Lung (tissue), 12 donors: Measurements from ENCODE around the gene FDPS. TPM values are rescaled to one million over a fixed set of nuclear protein-coding genes. Genes with fewer than 3 reads are reported as not detected.

Experiments used
- ATAC-seq: fragments of 200-7000 bp; cut with Tn5 transposase; one replicate; pipeline ENCODE4 v1.9.1; 2020; ENCODE audit warnings: moderate number of reproducible peaks; ENCODE audit not compliant: insufficient read depth, low FRiP score
- DNase-seq, 3 donors: peaks; one replicate each; pipeline ENCODE4 v3.0.0-alpha.2; 2013 to 2017
- H3K27ac ChIP-seq, 2 donors: one replicate each; pipeline ENCODE4 v1.5.1; 2013; ENCODE audit warnings: mild to moderate bottlenecking in 2 of 2, moderate library complexity in 2 of 2, control low read depth in 1 of 2, inconsistent platforms in 1 of 2, low read depth in 1 of 2, low read length in 1 of 2
- H3K27me3 ChIP-seq, 3 donors: one replicate each; pipeline ENCODE4 v1.5.1; 2013; ENCODE audit warnings: low read length in 2 of 3; ENCODE audit not compliant: control insufficient read depth in 3 of 3, insufficient read depth in 3 of 3
- H3K36me3 ChIP-seq, 4 donors: one replicate each; pipeline ENCODE4 v1.5.1; 2013; ENCODE audit warnings: low read length in 4 of 4, mild to moderate bottlenecking in 1 of 4, moderate library complexity in 1 of 4; ENCODE audit not compliant: control insufficient read depth in 4 of 4, insufficient read depth in 4 of 4
- H3K4me1 ChIP-seq, 5 donors: one replicate each; pipeline ENCODE4 v1.5.1; 2013; ENCODE audit warnings: low read length in 5 of 5, mild to moderate bottlenecking in 2 of 5, moderate library complexity in 1 of 5; ENCODE audit not compliant: control insufficient read depth in 5 of 5, insufficient read depth in 5 of 5
- H3K4me3 ChIP-seq: one replicate; pipeline ENCODE4 v1.5.1; 2013; ENCODE audit warnings: mild to moderate bottlenecking, control low read depth, moderate library complexity
- H3K9ac ChIP-seq, 2 donors: one replicate each; pipeline ENCODE4 v1.5.1; 2013; ENCODE audit warnings: low read length in 2 of 2, control low read depth in 1 of 2; ENCODE audit not compliant: insufficient read depth in 1 of 2
- H3K9me3 ChIP-seq, 4 donors: one replicate each; pipeline ENCODE4 v1.5.1; 2013; ENCODE audit warnings: low read length in 3 of 4, mild to moderate bottlenecking in 1 of 4, moderate library complexity in 1 of 4; ENCODE audit not compliant: control insufficient read depth in 4 of 4, insufficient read depth in 3 of 4
- CTCF ChIP-seq: IDR thresholded peaks from 2 replicates; pipeline ENCODE4 v1.5.1; 2012; ENCODE audit warnings: mild to moderate bottlenecking; ENCODE audit errors: control extremely low read depth, extremely low read depth
- WGBS, 2 donors: extraction: QIAGEN DNeasy Blood & Tissue Kit; methylation state at CpG; one replicate each; pipeline ENCODE4 v1.1.7; 2013; 5-methylcytosine and 5-hydroxymethylcytosine counted together
- polyA plus RNA-seq, 2 donors: library from polyadenylated mRNA; stranded (reverse); fragments of 200-250 nt; gene quantifications; one replicate each; pipeline ENCODE4 v1.2.1, GENCODE V29; 2013
- total RNA-seq, 2 donors: library from RNA; depleted of rRNA in 1 of 2; stranded (reverse); fragments of >200 nt in 1 of 2; gene quantifications; one replicate each; pipeline ENCODE4 v1.2.1, GENCODE V29; 2014 to 2021
- donor health status: control.
- donor health status: control.
- donor health status: Bipolar disorder and iron deficiency.
- donor health status: healthy.
- donor health status: DM: yes; HTN: yes; CAD: no.

FDPS gene
- total and polyA plus RNA-seq, 4 donors: 193 to 385 (median 308) TPM

GRCh38 chr1:155294520-155295182 is 14.0 kb upstream of the FDPS start:
- Histone ChIP-seq H3K36me3 (no peaks in the 10 kb centered on the region), H3K4me3 (no peak overlapping the region), H3K9ac (no peak overlapping the region), H3K27me3 (peaks cover 0 to 50% (median 35%) of the 10 kb centered on the region in 3 donors), H3K4me1 (peaks cover 0 to 6% (median 0%) of the 10 kb centered on the region in 5 donors), H3K27ac (no peak overlapping the region), H3K9me3 (peaks cover 0 to 2% (median 0%) of the 10 kb centered on the region in 4 donors)
- no peak for ATAC-seq
- TF ChIP-seq CTCF: no peak
- no peak for DNase-seq
- WGBS, 2 donors: 33 to 35% methylated on average over 46 of the region's 46 CpGs

GRCh38 chr1:155295183-155295941 is 13.3 kb upstream of the FDPS start:
- Histone ChIP-seq H3K27ac (no peak overlapping the region), H3K4me3 (no peak overlapping the region), H3K27me3 (peaks cover 0 to 50% (median 35%) of the 10 kb centered on the region in 3 donors), H3K9ac (no peak overlapping the region), H3K4me1 (peaks cover 0 to 6% (median 0%) of the 10 kb centered on the region in 5 donors), H3K9me3 (peaks cover 0 to 2% (median 0%) of the 10 kb centered on the region in 4 donors), H3K36me3 (no peaks in the 10 kb centered on the region)
- no peak for DNase-seq
- 16 to 18% methylated on average over 46 to 47 of the region's 47 CpGs for WGBS, 2 donors
- TF ChIP-seq CTCF: no peak
- ATAC-seq: no peak

GRCh38 chr1:155295942-155296267 is 12.8 kb upstream of the FDPS start:
- DNase-seq: no peak
- Histone ChIP-seq H3K4me1 (peaks cover 0 to 6% (median 0%) of the 10 kb centered on the region in 5 donors), H3K27me3 (peaks cover 0 to 50% (median 35%) of the 10 kb centered on the region in 3 donors), H3K9me3 (peaks cover 0 to 2% (median 0%) of the 10 kb centered on the region in 4 donors), H3K9ac (no peak overlapping the region), H3K4me3 (no peak overlapping the region), H3K27ac (no peak overlapping the region), H3K36me3 (no peaks in the 10 kb centered on the region)
- 88 to 91% methylated on average over 7 of the region's 7 CpGs for WGBS, 2 donors
- no peak for TF ChIP-seq CTCF
- ATAC-seq: no peak
